Gastrocnemius medialis (tissue), 4 donors: ENCODE results near the gene GABBR2. TPM values are rescaled to one million over a fixed set of nuclear protein-coding genes. Genes with fewer than 3 reads are reported as not detected.

ENCODE experiments used
- ATAC-seq, 2 donors: fragments of 150-250 bp; one replicate each; pipeline ENCODE4 v1.9.1; 2016
- DNase-seq, 2 donors: peaks; one replicate each; pipeline ENCODE4 v3.0.0-alpha.2; 2019
- H3K27ac ChIP-seq, 4 donors: fragments of 200-600 bp; sonication (generic); 1 replicate in 1 of 4; 2 replicates in 3 of 4; pipeline ENCODE4 v1.5.1; 2016 to 2018; ENCODE audit warnings: mild to moderate bottlenecking in 2 of 4, moderate library complexity in 1 of 4
- H3K27me3 ChIP-seq, 3 donors: fragments of 200-600 bp; sonication (generic) in 2 of 3; 1 replicate in 1 of 3; 2 replicates in 2 of 3; pipeline versions ENCODE4 v1.5.1 to v1.6.0; 2016 to 2019; ENCODE audit warnings: mild to moderate bottlenecking in 1 of 3, moderate library complexity in 1 of 3
- H3K36me3 ChIP-seq, 2 donors: fragments of 200-600 bp; sonication (generic) in 1 of 2; one replicate each; pipeline ENCODE4 v1.5.1; 2017 to 2018
- H3K4me1 ChIP-seq, 2 donors: fragments of 200-600 bp; sonication (generic) in 1 of 2; one replicate each; pipeline ENCODE4 v1.5.1; 2016 to 2017; ENCODE audit warnings: mild to moderate bottlenecking in 2 of 2
- H3K4me3 ChIP-seq, 4 donors: fragments of 200-600 bp; sonication (generic) in 3 of 4; 1 replicate in 1 of 4; 2 replicates in 3 of 4; pipeline ENCODE4 v1.5.1; 2016 to 2019; ENCODE audit warnings: mild to moderate bottlenecking in 2 of 4
- H3K9me3 ChIP-seq, 3 donors: fragments of 200-600 bp; sonication (generic) in 2 of 3; 1 replicate in 1 of 3; 2 replicates in 2 of 3; pipeline ENCODE4 v1.5.1; 2016 to 2019
- POLR2A ChIP-seq, 2 donors: fragments of 450-650 bp; IDR thresholded peaks; one replicate each; pipeline ENCODE4 v1.6.1; 2017; ENCODE audit warnings: antibody characterized with exemption in 2 of 2, mild to moderate bottlenecking in 2 of 2, moderate library complexity in 2 of 2
- in situ Hi-C, 4 donors: fragments of 200-750 bp; cut with MboI; loops; one replicate each; pipeline versions ENCODE4 v1.15.0 to v1.8.0; 2017; ENCODE audit warnings: low sequenced_read_pairs in 4 of 4
- intact Hi-C: fragments of 100-400 bp; cut with DNase I; formaldehyde crosslinking; loops from one replicate; pipeline ENCODE4 v1.15.1; 2023; ENCODE audit warnings: low total_unique reads
- total RNA-seq, 4 donors: library from RNA; depleted of rRNA; stranded (reverse); fragments of >200 nt; gene quantifications; one replicate each; pipeline versions ENCODE4 v1.1.0 to v1.2.3, GENCODE V29; 2016
- TF ChIP-seq, protein P1 (sequence below), 5 experiments: fragments of 450-650 bp in 3 of 5; fragments of 200-600 bp in 2 of 5; sonication (generic) in 2 of 5; IDR thresholded peaks in 4 of 5; conservative IDR thresholded peaks in 1 of 5; 1 replicate in 4 of 5; 2 replicates in 1 of 5; pipeline ENCODE4 v1.5.1; 2016 to 2019; ENCODE audit warnings: antibody characterized with exemption in 5 of 5, mild to moderate bottlenecking in 3 of 5, moderate library complexity in 3 of 5

GABBR2 gene
- total RNA-seq, 4 donors from 2014 or later, result 0.46 to 0.80 TPM; not detected in 2

DNA sequence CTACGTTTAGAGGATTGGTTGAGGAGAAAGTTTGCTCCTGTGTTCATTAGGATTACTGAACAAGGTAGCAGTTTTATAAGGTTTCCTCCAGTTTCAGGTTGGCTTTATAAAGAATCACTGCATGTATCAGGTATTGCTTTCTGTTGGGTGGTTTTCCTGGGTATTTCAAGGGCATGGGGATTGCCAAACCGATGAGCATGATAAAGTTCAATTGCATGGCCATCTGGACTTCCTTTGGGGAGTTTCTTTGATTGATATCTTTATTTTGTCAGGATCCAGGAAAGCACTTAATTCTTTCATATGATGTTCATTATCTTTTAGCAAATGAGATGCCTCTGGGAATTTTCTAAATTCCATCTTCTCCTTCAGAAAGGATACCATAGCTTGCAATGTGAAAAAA, 10.3 kb upstream of the GABBR2 start:
- intact Hi-C loops (no loop called here), in situ Hi-C loops (no loop called here)
- ATAC-seq (no peak), DNase-seq (no peak)
- Histone ChIP-seq H3K4me1 (no peaks in the 10 kb centered on the region), H3K9me3 (no peaks in the 10 kb centered on the region), H3K27me3 (peaks cover 0 to 6% (median 0%) of the 10 kb centered on the region in 3 donors), H3K4me3 (no peak overlapping the region), H3K36me3 (no peaks in the 10 kb centered on the region), H3K27ac (no peak overlapping the region)
- TF ChIP-seq, protein P1, sequence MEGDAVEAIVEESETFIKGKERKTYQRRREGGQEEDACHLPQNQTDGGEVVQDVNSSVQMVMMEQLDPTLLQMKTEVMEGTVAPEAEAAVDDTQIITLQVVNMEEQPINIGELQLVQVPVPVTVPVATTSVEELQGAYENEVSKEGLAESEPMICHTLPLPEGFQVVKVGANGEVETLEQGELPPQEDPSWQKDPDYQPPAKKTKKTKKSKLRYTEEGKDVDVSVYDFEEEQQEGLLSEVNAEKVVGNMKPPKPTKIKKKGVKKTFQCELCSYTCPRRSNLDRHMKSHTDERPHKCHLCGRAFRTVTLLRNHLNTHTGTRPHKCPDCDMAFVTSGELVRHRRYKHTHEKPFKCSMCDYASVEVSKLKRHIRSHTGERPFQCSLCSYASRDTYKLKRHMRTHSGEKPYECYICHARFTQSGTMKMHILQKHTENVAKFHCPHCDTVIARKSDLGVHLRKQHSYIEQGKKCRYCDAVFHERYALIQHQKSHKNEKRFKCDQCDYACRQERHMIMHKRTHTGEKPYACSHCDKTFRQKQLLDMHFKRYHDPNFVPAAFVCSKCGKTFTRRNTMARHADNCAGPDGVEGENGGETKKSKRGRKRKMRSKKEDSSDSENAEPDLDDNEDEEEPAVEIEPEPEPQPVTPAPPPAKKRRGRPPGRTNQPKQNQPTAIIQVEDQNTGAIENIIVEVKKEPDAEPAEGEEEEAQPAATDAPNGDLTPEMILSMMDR (IDR thresholded peaks at IDR 0.05 in 4 of 5, conservative IDR thresholded peaks at IDR 0.05 in 1 of 5), result no peak

DNA sequence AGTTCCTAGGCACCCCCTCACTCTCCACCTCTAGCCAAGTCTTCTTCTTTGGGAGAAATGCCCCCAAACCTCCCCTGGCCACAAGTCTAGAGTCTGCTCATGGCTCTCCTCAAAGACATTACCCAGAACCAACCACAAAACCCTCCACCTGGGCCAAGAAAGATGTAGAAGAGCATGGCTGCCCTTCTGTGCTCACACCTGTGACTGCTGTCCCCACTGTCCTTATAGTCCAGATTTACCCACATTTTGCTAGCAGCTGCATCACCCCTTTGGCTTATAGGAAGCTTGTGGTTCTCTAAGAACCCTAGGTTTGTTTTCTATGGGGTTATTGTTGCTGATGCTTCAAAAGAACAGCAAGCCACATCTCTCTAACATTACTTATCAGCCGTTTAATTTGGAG, 6.1 kb upstream of the GABBR2 start:
- no peaks in the 10 kb centered on the region for H3K4me1 ChIP-seq
- no peaks in the 10 kb centered on the region for H3K36me3 ChIP-seq
- ATAC-seq, result no peak
- TF ChIP-seq POLR2A (IDR thresholded peaks at IDR 0.05), result no peak
- TF ChIP-seq, protein P1 (IDR thresholded peaks at IDR 0.05 in 4 of 5, conservative IDR thresholded peaks at IDR 0.05 in 1 of 5), result no peak
- H3K9me3 ChIP-seq, result no peaks in the 10 kb centered on the region
- H3K4me3 ChIP-seq, result no peak overlapping the region
- intact Hi-C loops, result no loop called here
- DNase-seq, result no peak
- in situ Hi-C loops, result no loop called here
- no peak overlapping the region for H3K27ac ChIP-seq
- peaks cover 6 to 13% (median 6%) of the 10 kb centered on the region in 3 donors for H3K27me3 ChIP-seq

DNA sequence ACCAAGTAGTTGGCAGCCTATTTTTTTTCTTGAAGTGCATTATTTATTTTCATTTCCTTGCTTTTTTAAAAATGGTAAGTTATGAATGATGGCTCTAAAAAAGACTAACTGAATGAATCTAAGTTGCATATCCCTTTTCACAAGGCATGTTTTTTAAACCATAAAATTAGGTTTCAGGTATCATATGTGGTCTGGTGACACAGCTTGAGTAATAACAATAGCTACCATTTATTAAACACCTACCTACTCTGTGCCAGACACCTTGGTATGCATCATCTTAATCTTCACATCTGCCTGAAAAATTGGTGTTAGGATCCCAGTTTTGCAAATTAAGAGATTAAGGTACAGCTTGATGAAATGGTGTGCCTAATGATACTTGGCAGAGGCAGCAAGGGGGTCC, 4.3 kb upstream of the GABBR2 start:
- no peak for ATAC-seq
- no peak for DNase-seq
- H3K27ac ChIP-seq, result no peak overlapping the region
- H3K9me3 ChIP-seq, result no peaks in the 10 kb centered on the region
- TF ChIP-seq POLR2A (IDR thresholded peaks at IDR 0.05), result no peak
- TF ChIP-seq, protein P1 (IDR thresholded peaks at IDR 0.05 in 4 of 5, conservative IDR thresholded peaks at IDR 0.05 in 1 of 5), result no peak
- H3K27me3 ChIP-seq, result peaks cover 15 to 19% (median 16%) of the 10 kb centered on the region in 3 donors
- intact Hi-C loops, result no loop called here
- H3K4me3 ChIP-seq, result no peak overlapping the region
- no peaks in the 10 kb centered on the region for H3K36me3 ChIP-seq
- in situ Hi-C loops, result no loop called here
- peaks cover 0 to 3% of the 10 kb centered on the region in 2 donors for H3K4me1 ChIP-seq

DNA sequence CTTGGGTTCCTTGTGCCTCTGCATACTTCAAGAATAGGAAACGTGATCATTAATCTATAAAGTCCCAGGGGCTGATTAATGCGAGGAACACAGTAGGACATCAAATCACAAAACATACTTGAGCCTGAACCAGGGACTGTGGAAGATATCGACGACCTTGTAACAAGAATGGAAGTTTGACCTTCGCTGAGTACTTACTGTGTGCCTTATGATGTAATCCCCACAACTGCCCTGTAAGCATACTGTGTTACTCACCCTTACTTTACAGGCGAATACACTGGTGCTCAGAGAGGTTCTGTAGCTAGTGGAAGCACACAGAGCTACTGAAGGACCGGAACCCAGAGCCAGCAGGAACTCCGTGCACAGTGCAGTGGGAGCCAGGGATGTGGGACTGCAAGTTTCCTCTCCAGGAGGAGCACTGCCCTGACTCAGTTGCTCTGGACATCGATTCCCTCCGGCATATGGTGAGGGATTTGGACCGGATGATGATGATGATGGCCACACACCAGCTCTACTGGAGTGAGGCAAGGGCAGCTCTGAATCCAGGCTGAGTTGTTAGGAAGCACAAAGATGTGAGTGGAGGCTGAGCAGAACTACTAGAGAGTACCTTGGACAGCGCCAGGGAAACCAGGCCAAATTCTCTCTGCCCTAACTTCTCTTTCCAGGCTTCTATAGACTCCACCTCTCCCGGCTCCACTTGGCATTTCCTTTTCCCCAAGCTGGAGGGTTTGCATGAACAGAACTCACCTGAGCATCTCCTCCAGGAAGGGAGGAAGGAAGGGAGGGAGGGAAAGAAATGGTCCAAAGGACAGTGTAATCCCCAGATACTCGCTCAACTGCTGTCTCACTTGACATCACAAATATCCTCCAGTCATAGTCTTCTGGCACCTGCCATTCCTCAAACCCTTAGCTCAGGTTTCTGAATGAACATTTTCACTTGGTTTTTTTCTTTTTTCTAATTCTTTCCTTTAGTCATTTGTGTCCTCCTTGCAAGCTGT, 1.5 kb upstream of the GABBR2 start:
- TF ChIP-seq, protein P1 (IDR thresholded peaks at IDR 0.05 in 4 of 5, conservative IDR thresholded peaks at IDR 0.05 in 1 of 5), result no peak
- no peak for TF ChIP-seq POLR2A (IDR thresholded peaks at IDR 0.05)
- no peak for DNase-seq
- H3K9me3 ChIP-seq, result no peaks in the 10 kb centered on the region
- intact Hi-C loops, result no loop called here
- peaks cover 40 to 42% (median 40%) of the 10 kb centered on the region in 3 donors for H3K27me3 ChIP-seq
- no peak for ATAC-seq
- H3K36me3 ChIP-seq, result no peaks in the 10 kb centered on the region
- peaks cover 0 to 11% of the 10 kb centered on the region in 2 donors for H3K4me1 ChIP-seq
- no peak overlapping the region for H3K27ac ChIP-seq
- H3K4me3 ChIP-seq, result no peak overlapping the region
- in situ Hi-C loops, result no loop called here
